MM.1S (cell line): ENCODE data around the gene ZNF565.

Source experiments
- DNase-seq: peaks from one replicate; pipeline ENCODE4 v3.0.0-alpha.2; 2015
- H2AFZ ChIP-seq: fragments of 300-600 bp; sonication (generic); 2 replicates; pipeline ENCODE4 v1.6.0; 2016; ENCODE audit warnings: antibody characterized with exemption, low read length
- H3F3A ChIP-seq: fragments of 300-600 bp; sonication (generic); 2 replicates; pipeline ENCODE4 v1.6.1; 2016; ENCODE audit warnings: mild to moderate bottlenecking, antibody characterized with exemption, low read length, moderate library complexity, mixed read lengths; ENCODE audit not compliant: insufficient read depth
- H3K27ac ChIP-seq: fragments of 300-600 bp; sonication (generic); 2 replicates; pipeline ENCODE4 v1.5.1; 2016; ENCODE audit warnings: mild to moderate bottlenecking, low read length
- H3K27me3 ChIP-seq: fragments of 300-600 bp; sonication (generic); replicated peaks from 2 replicates; pipeline ENCODE4 v1.6.0; 2016; ENCODE audit warnings: low read length; ENCODE audit not compliant: insufficient read depth
- H3K36me3 ChIP-seq: fragments of 300-600 bp; sonication (generic); replicated peaks from 2 replicates; pipeline ENCODE4 v1.6.1; 2016; ENCODE audit warnings: mild to moderate bottlenecking, low read length, mixed read lengths; ENCODE audit not compliant: insufficient read depth
- H3K4me1 ChIP-seq: fragments of 300-600 bp; sonication (generic); 2 replicates; pipeline ENCODE4 v1.6.1; 2016; ENCODE audit warnings: low read length, mixed read lengths
- H3K4me2 ChIP-seq: fragments of 300-600 bp; sonication (generic); 2 replicates; pipeline ENCODE4 v1.6.0; 2016; ENCODE audit warnings: low read depth, low read length
- H3K4me3 ChIP-seq: fragments of 300-600 bp; sonication (generic); 2 replicates; pipeline ENCODE4 v1.5.1; 2016; ENCODE audit warnings: low read length, mixed read lengths
- H3K79me2 ChIP-seq: fragments of 300-600 bp; sonication (generic); 2 replicates; pipeline ENCODE4 v1.6.1; 2016; ENCODE audit warnings: mixed run types, low read length, mixed read lengths
- H3K9ac ChIP-seq: fragments of 300-600 bp; sonication (generic); 2 replicates; pipeline ENCODE4 v1.6.1; 2016; ENCODE audit warnings: low read length, mixed read lengths
- H3K9me2 ChIP-seq: fragments of 300-600 bp; sonication (generic); replicated peaks from 2 replicates; pipeline ENCODE4 v1.6.1; 2016; ENCODE audit warnings: mild to moderate bottlenecking, low read length, mixed read lengths; ENCODE audit not compliant: insufficient read depth
- H3K9me3 ChIP-seq: fragments of 300-600 bp; sonication (generic); replicated peaks from 2 replicates; pipeline ENCODE4 v1.6.1; 2016; ENCODE audit warnings: mild to moderate bottlenecking, low read length, mixed read lengths; ENCODE audit not compliant: insufficient read depth
- H4K20me1 ChIP-seq: fragments of 300-600 bp; sonication (generic); 2 replicates; pipeline ENCODE4 v1.6.1; 2016; ENCODE audit warnings: mild to moderate bottlenecking, low read length, moderate library complexity, mixed read lengths; ENCODE audit not compliant: insufficient read depth
- EZH2 ChIP-seq: fragments of 300-600 bp; sonication (generic); optimal IDR thresholded peaks from 2 replicates; pipeline ENCODE3; 2017; ENCODE audit warnings: low read depth, mild to moderate bottlenecking, antibody characterized with exemption, low read length, mixed read lengths
- EZH2phosphoT487 ChIP-seq: fragments of 300-600 bp; sonication (generic); IDR thresholded peaks from 2 replicates; pipeline ENCODE4 v1.6.1; 2018; ENCODE audit warnings: antibody characterized with exemption, low read length
- TF ChIP-seq, protein P1 (sequence below): fragments of 300-600 bp; sonication (generic); IDR thresholded peaks from 2 replicates; pipeline ENCODE4 v1.5.1; 2016; ENCODE audit warnings: antibody characterized with exemption, low read length, mixed read lengths

ZNF565 gene

DNA sequence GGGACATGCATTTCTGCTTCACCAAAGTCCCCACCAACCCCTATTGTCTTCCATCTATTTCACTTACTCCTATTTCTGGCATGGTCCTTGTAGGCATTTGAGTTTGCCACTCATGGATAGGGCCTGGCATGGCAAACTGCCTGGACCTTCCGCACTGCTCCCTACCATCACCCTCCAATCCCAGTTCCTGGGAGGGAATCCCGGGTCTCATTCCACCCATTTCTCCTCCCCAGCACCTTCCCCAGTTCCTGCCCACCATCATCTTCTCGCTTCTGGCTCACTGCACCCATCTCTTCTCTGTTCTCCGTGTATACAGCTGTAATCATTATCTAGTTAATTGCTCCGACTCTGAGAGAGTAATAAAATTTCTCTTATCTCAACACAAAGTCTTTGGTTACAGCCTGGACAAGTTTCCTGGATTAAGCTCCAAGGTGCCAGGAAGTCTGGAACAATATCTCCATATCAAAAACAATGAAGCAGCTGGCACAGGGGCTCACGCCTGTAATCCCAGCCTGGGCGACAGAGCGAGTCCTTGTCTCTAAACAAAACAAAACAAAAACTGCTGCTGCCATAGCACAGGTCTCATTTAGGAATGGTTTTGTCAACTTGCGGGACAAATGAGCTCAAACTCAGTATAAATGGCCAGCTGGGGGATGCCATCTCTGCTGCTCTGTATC lies 45.2 kb downstream of the ZNF565 start:
- H3K27me3 ChIP-seq = no peaks in the 10 kb centered on the region
- no peak overlapping the region for H3K27ac ChIP-seq
- H3K9me3 ChIP-seq = no peaks in the 10 kb centered on the region

DNA sequence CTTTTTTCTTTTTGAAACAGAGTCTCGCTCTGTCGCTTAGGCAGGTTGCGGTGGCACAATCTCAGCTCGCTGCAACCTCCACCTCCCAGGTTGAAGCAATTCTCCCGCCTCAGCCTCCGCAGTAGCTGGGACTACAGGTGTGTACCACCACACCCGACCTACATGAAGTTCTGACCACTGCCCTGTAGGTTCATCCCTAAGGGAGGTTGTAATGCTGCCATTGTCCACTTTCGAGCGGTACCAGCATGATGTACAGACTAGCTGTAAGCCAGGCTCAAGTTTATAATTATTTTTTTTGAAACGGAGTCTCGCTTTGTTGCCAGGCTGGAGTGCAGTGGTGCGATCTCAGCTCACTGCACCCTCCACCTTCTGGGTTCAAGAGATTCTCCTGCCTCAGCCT lies 50.7 kb downstream of the ZNF565 start:
- Histone ChIP-seq H3K36me3 (no peaks in the 10 kb centered on the region), H3K9me3 (no peaks in the 10 kb centered on the region), H3K79me2 (no peaks in the 10 kb centered on the region), H3K27me3 (no peaks in the 10 kb centered on the region), H3K9ac (no peak overlapping the region), H3K4me2 (no peak overlapping the region), H3K4me3 (no peak overlapping the region), H3K9me2 (no peaks in the 10 kb centered on the region), H3K4me1 (no peaks in the 10 kb centered on the region), H2AFZ (no peak overlapping the region), H4K20me1 (no peaks in the 10 kb centered on the region), H3K27ac (no peak overlapping the region), H3F3A (no peaks in the 10 kb centered on the region)
- TF ChIP-seq EZH2 = no peak
- TF ChIP-seq, protein P1, sequence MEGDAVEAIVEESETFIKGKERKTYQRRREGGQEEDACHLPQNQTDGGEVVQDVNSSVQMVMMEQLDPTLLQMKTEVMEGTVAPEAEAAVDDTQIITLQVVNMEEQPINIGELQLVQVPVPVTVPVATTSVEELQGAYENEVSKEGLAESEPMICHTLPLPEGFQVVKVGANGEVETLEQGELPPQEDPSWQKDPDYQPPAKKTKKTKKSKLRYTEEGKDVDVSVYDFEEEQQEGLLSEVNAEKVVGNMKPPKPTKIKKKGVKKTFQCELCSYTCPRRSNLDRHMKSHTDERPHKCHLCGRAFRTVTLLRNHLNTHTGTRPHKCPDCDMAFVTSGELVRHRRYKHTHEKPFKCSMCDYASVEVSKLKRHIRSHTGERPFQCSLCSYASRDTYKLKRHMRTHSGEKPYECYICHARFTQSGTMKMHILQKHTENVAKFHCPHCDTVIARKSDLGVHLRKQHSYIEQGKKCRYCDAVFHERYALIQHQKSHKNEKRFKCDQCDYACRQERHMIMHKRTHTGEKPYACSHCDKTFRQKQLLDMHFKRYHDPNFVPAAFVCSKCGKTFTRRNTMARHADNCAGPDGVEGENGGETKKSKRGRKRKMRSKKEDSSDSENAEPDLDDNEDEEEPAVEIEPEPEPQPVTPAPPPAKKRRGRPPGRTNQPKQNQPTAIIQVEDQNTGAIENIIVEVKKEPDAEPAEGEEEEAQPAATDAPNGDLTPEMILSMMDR = no peak
- no peak for DNase-seq

More for the DNA sequence above, 45.2 kb downstream of the ZNF565 start:
- no peak for TF ChIP-seq EZH2phosphoT487
- TF ChIP-seq, protein P1 = no peak
- TF ChIP-seq EZH2 = no peak
- no peak overlapping the region for H2AFZ ChIP-seq
- no peak overlapping the region for H3K9ac ChIP-seq
- no peaks in the 10 kb centered on the region for H4K20me1 ChIP-seq
- no peak overlapping the region for H3K4me2 ChIP-seq
- H3K4me3 ChIP-seq = no peak overlapping the region
- H3K36me3 ChIP-seq = no peaks in the 10 kb centered on the region
- no peak for DNase-seq
- H3K4me1 ChIP-seq = no peaks in the 10 kb centered on the region
- no peaks in the 10 kb centered on the region for H3K79me2 ChIP-seq
- no peaks in the 10 kb centered on the region for H3F3A ChIP-seq
- H3K9me2 ChIP-seq = no peaks in the 10 kb centered on the region

DNA sequence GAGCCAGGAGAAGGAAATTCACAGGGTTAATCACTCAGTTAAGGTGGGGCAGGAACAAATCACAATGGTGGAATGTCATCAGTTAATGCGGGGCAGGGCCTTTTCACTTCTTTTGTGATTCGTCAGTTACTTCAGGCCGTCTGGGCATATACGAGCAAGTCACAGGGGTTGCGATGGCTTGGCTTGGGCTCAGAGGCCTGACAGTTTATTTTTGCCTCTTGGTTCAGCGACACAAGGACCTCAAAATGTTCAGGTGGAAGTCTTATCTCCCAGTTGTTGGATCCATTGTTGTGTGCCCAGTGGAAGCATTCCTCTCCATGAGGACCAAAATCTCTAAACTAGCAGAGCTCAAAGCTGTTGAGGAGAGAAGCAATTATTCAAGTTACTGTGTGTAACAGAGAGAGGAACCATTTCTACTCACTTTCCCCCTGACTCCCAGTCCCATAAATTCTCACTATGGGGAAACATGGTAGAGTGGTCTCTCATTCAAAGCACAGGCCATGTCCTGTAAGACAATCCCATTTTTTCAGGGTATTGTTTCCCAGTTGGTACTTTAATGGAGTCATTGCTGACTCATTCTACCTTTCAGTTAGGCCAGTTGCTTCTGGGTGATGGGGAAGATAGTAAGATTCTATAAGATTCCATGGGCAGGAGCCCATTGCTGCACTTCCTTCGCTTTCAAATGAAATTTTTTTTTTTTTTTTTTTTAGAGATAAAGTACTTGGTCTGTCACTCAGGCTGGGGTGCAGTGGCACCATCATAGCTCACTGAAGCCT lies 53.5 kb downstream of the ZNF565 start:
- Histone ChIP-seq H3K27me3 (no peaks in the 10 kb centered on the region), H3K4me2 (no peak overlapping the region), H3K4me1 (no peaks in the 10 kb centered on the region), H2AFZ (no peak overlapping the region), H4K20me1 (no peaks in the 10 kb centered on the region), H3K36me3 (no peaks in the 10 kb centered on the region), H3K9me3 (no peaks in the 10 kb centered on the region), H3K79me2 (no peaks in the 10 kb centered on the region), H3K9me2 (no peaks in the 10 kb centered on the region), H3K27ac (no peak overlapping the region), H3K9ac (no peak overlapping the region), H3F3A (no peaks in the 10 kb centered on the region), H3K4me3 (no peak overlapping the region)
- no peak for TF ChIP-seq EZH2phosphoT487
- TF ChIP-seq EZH2 = no peak
- TF ChIP-seq, protein P1 = no peak
- no peak for DNase-seq
